K562 (cell line): ENCODE data around the gene JPH2. TPM values are rescaled to one million over a fixed set of nuclear protein-coding genes. Genes with fewer than 3 reads are reported as not detected.

Experiments used
- ATAC-seq: fragments of 200-7000 bp; cut with Tn5 transposase; 3 replicates; pipeline ENCODE4 v1.9.1; 2020; ENCODE audit warnings: moderate library complexity
- BruUV-seq: library from RNA; stranded (reverse); fragments of 400-500 nt; replicated peaks from 2 replicates; lab custom pipeline; 2021; lab: Mats Ljungman, UMichigan
- CTCF ChIA-PET: fragments of 300-600 bp; formaldehyde crosslinking; extraction: SDS; loops from one replicate; lab custom pipeline; 2021; ENCODE audit warnings: low intra/inter-chr PET ratio; lab: Yijun Ruan, JAX
- POLR2A ChIA-PET: fragments of 300-600, 350-650 bp; sonication (Branson Sonifier 250); formaldehyde crosslinking; extraction: SDS; loops from one replicate; lab custom pipeline; 2021; ENCODE audit warnings: antibody characterized with exemption, inconsistent platforms; lab: Yijun Ruan, JAX
- DNase-seq, 4 experiments: peaks; one replicate each; pipeline versions ENCODE4 v3.0.0 to v3.0.0-alpha.2; 2011 to 2018; ENCODE audit warnings: low spot score in 3 of 4, mixed read lengths in 3 of 4; ENCODE audit errors: extremely low read depth in 1 of 4
- FAIRE-seq: peaks from 2 replicates; lab custom pipeline; 2011; peaks lifted over from hg19 to GRCh38; lab: Jason Lieb, UNC
- H2AFZ ChIP-seq: 2 replicates; pipeline ENCODE4 v1.6.0; 2011; ENCODE audit warnings: low read depth, low read length, control low read depth, inconsistent platforms
- H3K27ac ChIP-seq: fragments of 200-600 bp; 3 replicates; pipeline ENCODE4 v1.8.0; 2011; ENCODE audit warnings: low read depth, mild to moderate bottlenecking, control low read depth, inconsistent platforms, low read length, moderate library complexity, mixed read lengths; ENCODE audit errors: extremely low read depth
- H3K27me3 ChIP-seq, 2 experiments: fragments of 300-600 bp in 1 of 2; 2 replicates in 1 of 2; 3 replicates in 1 of 2; pipeline versions ENCODE4 v1.6.0 to v1.8.0; 2011; ENCODE audit warnings: inconsistent platforms in 2 of 2, low read length in 2 of 2, mild to moderate bottlenecking in 1 of 2, mixed read lengths in 1 of 2, moderate library complexity in 1 of 2; ENCODE audit not compliant: control insufficient read depth in 2 of 2, insufficient read depth in 2 of 2
- H3K36me3 ChIP-seq: fragments of 300-600 bp; 3 replicates; pipeline ENCODE4 v1.8.0; 2011; ENCODE audit warnings: mild to moderate bottlenecking, low read length, inconsistent platforms; ENCODE audit not compliant: control insufficient read depth, insufficient read depth
- H3K4me1 ChIP-seq, 2 experiments: fragments of 200-600 bp in 1 of 2; replicated peaks in 1 of 2; 2 replicates in 1 of 2; 3 replicates in 1 of 2; pipeline versions ENCODE4 v1.5.1 to v1.8.0; 2011; ENCODE audit warnings: inconsistent platforms in 2 of 2, low read length in 2 of 2, mild to moderate bottlenecking in 1 of 2, mixed read lengths in 1 of 2, moderate library complexity in 1 of 2; ENCODE audit not compliant: control insufficient read depth in 2 of 2, insufficient read depth in 2 of 2
- H3K4me2 ChIP-seq: 2 replicates; pipeline ENCODE4 v1.6.1; 2011; ENCODE audit warnings: low read length, control low read depth, inconsistent platforms, mixed read lengths; ENCODE audit not compliant: insufficient read depth
- H3K4me3 ChIP-seq: fragments of 200-600 bp; sonication (generic), shearing (Covaris generic); 2 replicates; pipeline ENCODE4 v1.5.1; 2016; ENCODE audit warnings: control low read depth, inconsistent platforms
- H3K79me2 ChIP-seq: fragments of 200-600 bp; 3 replicates; pipeline ENCODE4 v1.8.0; 2011; ENCODE audit warnings: low read length, inconsistent platforms; ENCODE audit not compliant: control insufficient read depth, insufficient read depth
- H3K9ac ChIP-seq, 2 experiments: 2 replicates each; pipeline versions ENCODE4 v1.6.0 to v1.6.1; 2011; ENCODE audit warnings: low read depth in 2 of 2, low read length in 2 of 2, control low read depth in 1 of 2, inconsistent platforms in 1 of 2, mild to moderate bottlenecking in 1 of 2, mixed read lengths in 1 of 2; ENCODE audit not compliant: insufficient read depth in 1 of 2
- H3K9me1 ChIP-seq: one replicate; pipeline ENCODE4 v1.6.0; 2011; ENCODE audit warnings: inconsistent platforms, mild to moderate bottlenecking, low read length, moderate library complexity; ENCODE audit not compliant: control insufficient read depth, insufficient read depth
- H3K9me3 ChIP-seq: replicated peaks from 2 replicates; pipeline ENCODE4 v1.5.1; 2011; ENCODE audit warnings: low read depth, low read length, inconsistent platforms; ENCODE audit not compliant: control insufficient read depth, insufficient read depth
- H4K20me1 ChIP-seq: replicated peaks from 2 replicates; pipeline ENCODE4 v1.6.1; 2011; ENCODE audit warnings: low read length, inconsistent platforms, mixed read lengths; ENCODE audit not compliant: control insufficient read depth, insufficient read depth
- BRD9 ChIP-seq: fragments of 450-650 bp; IDR thresholded peaks from 2 replicates; pipeline ENCODE4 v1.6.1; 2018; ENCODE audit warnings: low read depth; ENCODE audit not compliant: partially characterized antibody
- CGGBP1 ChIP-seq: fragments of 250-450 bp; sonication (Bioruptor Pico); IDR thresholded peaks from 2 replicates; pipeline ENCODE4 v1.9.0; 2021; ENCODE audit warnings: mild to moderate bottlenecking
- E2F3 ChIP-seq: fragments of 250-450 bp; sonication (Bioruptor Pico); IDR thresholded peaks from 2 replicates; pipeline ENCODE4 v1.4.0; 2020; ENCODE audit warnings: mild to moderate bottlenecking
- ERF ChIP-seq: fragments of 450-650 bp; formaldehyde crosslinking; IDR thresholded peaks from 2 replicates; pipeline ENCODE4 v1.4.0; 2020; ENCODE audit warnings: mild to moderate bottlenecking, mixed read lengths
- FOXA3 ChIP-seq, 2 experiments: fragments of 450-650 bp in 1 of 2; sonication (generic) in 1 of 2; formaldehyde crosslinking; IDR thresholded peaks in 1 of 2; conservative IDR thresholded peaks in 1 of 2; 2 replicates each; pipeline versions ENCODE4 v1.4.0 to v1.8.0; 2020 to 2022; ENCODE audit warnings: mild to moderate bottlenecking in 2 of 2, missing genetic modification reagents in 1 of 2
- GABPA ChIP-seq: fragments of 200-800 bp; sonication (Bioruptor generic); conservative IDR thresholded peaks from 2 replicates; pipeline ENCODE4 v1.6.1; 2016; ENCODE audit warnings: low read depth, missing genetic modification characterization, missing compliant biosample characterization
- HNRNPH1 ChIP-seq: fragments of 200-400 bp; formaldehyde crosslinking; optimal IDR thresholded peaks from 2 replicates; pipeline ENCODE3; 2017; ENCODE audit warnings: low read depth, mild to moderate bottlenecking, low read length, moderate library complexity
- ILF3 ChIP-seq: fragments of 450-650 bp; IDR thresholded peaks from 2 replicates; pipeline ENCODE4 v1.6.1; 2018; ENCODE audit warnings: antibody characterized with exemption, mild to moderate bottlenecking, moderate library complexity, borderline replicate concordance
- KLF13 ChIP-seq: fragments of 450-650 bp; IDR thresholded peaks from 2 replicates; pipeline ENCODE4 v1.6.1; 2016; ENCODE audit warnings: missing genetic modification characterization, low read depth, mild to moderate bottlenecking, missing compliant biosample characterization, moderate library complexity, borderline replicate concordance
- PYGO2 ChIP-seq: fragments of 450-650 bp; IDR thresholded peaks from 2 replicates; pipeline ENCODE4 v1.6.1; 2016; ENCODE audit warnings: mild to moderate bottlenecking, missing genetic modification characterization, moderate library complexity, missing compliant biosample characterization
- RB1 ChIP-seq: fragments of 450-650 bp; IDR thresholded peaks from 2 replicates; pipeline ENCODE4 v1.6.1; 2017; ENCODE audit warnings: low read depth, mild to moderate bottlenecking
- RFX7 ChIP-seq: fragments of 250-450 bp; sonication (Bioruptor Pico); IDR thresholded peaks from 2 replicates; pipeline ENCODE4 v1.5.1; 2021; ENCODE audit warnings: mild to moderate bottlenecking
- ZFPM2 ChIP-seq: fragments of 250-450 bp; sonication (Bioruptor Pico); IDR thresholded peaks from 2 replicates; pipeline ENCODE4 v1.5.1; 2022; ENCODE audit warnings: mild to moderate bottlenecking
- ZFX ChIP-seq: sonication (generic); formaldehyde crosslinking; IDR thresholded peaks from 2 replicates; pipeline ENCODE4 v1.8.0; 2022; ENCODE audit warnings: mild to moderate bottlenecking, missing genetic modification reagents, moderate library complexity
- WGBS: fragments of 100-300 bp; shearing (Covaris generic); methylation state at CpG from one replicate; pipeline ENCODE4 v1.1.6; 2016; ENCODE audit warnings: low coverage, mixed read lengths; ENCODE audit not compliant: insufficient coverage; ENCODE audit errors: missing lambda C conversion rate; 5-methylcytosine and 5-hydroxymethylcytosine counted together
- in situ Hi-C: fragments of 300-500 bp; cut with MboI; formaldehyde crosslinking; loops from 4 replicates; pipeline ENCODE4 v1.15.0; 2018; ENCODE audit warnings: inconsistent platforms, mixed read lengths
- intact Hi-C: fragments of 100-400 bp; cut with micrococcal nuclease; formaldehyde crosslinking; loops from 2 replicates; pipeline ENCODE4 v1.14.2; 2022
- polyA plus RNA-seq, 8 experiments: library from polyadenylated mRNA; depleted of rRNA in 4 of 8; stranded (reverse) in 5 of 8; unstranded in 3 of 8; fragments of >200 nt; fragmentation: Nextera tagmentation in 2 of 8; fragmentation: Illumina TruSeq in 1 of 8; extraction: Ambion mirVana in 2 of 8; extraction: Trizol in 1 of 8; gene quantifications; 2 replicates each; pipeline versions ENCODE4 v1.2.1 to v1.2.3, GENCODE V29; 2011 to 2014; ENCODE audit warnings: inconsistent platforms in 1 of 8, missing spikeins in 1 of 8
- total RNA-seq, 7 experiments: library from RNA; depleted of rRNA in 6 of 7; stranded (reverse); fragments of >200 nt in 6 of 7; fragmentation: Illumina TruSeq in 2 of 7; extraction: Trizol in 2 of 7; gene quantifications; 2 replicates each; pipeline versions ENCODE4 v1.2.1 to v1.2.3, GENCODE V29; 2011 to 2021; ENCODE audit warnings: low replicate concordance in 1 of 7

JPH2 gene
- total and polyA plus RNA-seq, 9 of the 15 experiments (the other 6 are each of a cell fraction or from before 2014, with no cell fraction given) = not detected

GRCh38 chr20:44151621-44152416 lies 35.2 kb downstream of the JPH2 start (continued):
- TF ChIP-seq ERF (CRISPR knock-in tag) = no peak
- no peak for TF ChIP-seq E2F3 (CRISPR knock-in tag)
- no peak for TF ChIP-seq GABPA

- no peaks in the 10 kb centered on the region for H3K9me1 ChIP-seq
- FAIRE-seq (no peak), ATAC-seq (no peak), DNase-seq (no peak)
- no peak overlapping the region for H3K27ac ChIP-seq
- ChIA-PET POLR2A (no interaction called here), CTCF (no interaction called here)
- 2% methylated on average over 4 of the region's 4 CpGs for WGBS
- H3K4me2 ChIP-seq = no peak overlapping the region
- peaks cover 45 to 72% of the 10 kb centered on the region in 2 experiments for H3K27me3 ChIP-seq
- in situ Hi-C loops = no loop called here
- BruUV-seq = no TSS peak
- TF ChIP-seq RFX7 (CRISPR knock-in tag) (no peak), CGGBP1 (CRISPR knock-in tag) (no peak), FOXA3 (CRISPR knock-in tag; conservative IDR thresholded peaks at IDR 0.05 in 1 of 2, IDR thresholded peaks at IDR 0.05 in 1 of 2) (no peak), PYGO2 (tag) (no peak), KLF13 (tag) (no peak), ZFX (CRISPR knock-in tag) (no peak), BRD9 (no peak), ILF3 (no peak), HNRNPH1 (no peak), ZFPM2 (no peak), RB1 (no peak)
- peaks cover 7% of the 10 kb centered on the region; the same call in 1 of the 2 replicates for H4K20me1 ChIP-seq
- no peak overlapping the region for H2AFZ ChIP-seq
- H3K9ac ChIP-seq = no peak overlapping the region
- no peaks in the 10 kb centered on the region for H3K4me1 ChIP-seq
- no peaks in the 10 kb centered on the region for H3K36me3 ChIP-seq
- no peaks in the 10 kb centered on the region for H3K9me3 ChIP-seq
- H3K4me3 ChIP-seq = no peak overlapping the region
- H3K79me2 ChIP-seq = no peaks in the 10 kb centered on the region
- intact Hi-C loops = no loop called here
Measured at GRCh38 chr20:44146272-44146671, 40.7 kb downstream of the JPH2 start.
